Stimulated activated CD4-positive, alpha-beta T cell treated with anti-CD3 and anti-CD28 coated beads, TNF-alpha, amount 100 ng/mL, for 4 hours (primary cell): ENCODE data around the gene U2SURP.
"Not testable (repeated sequence)": the region's sequence is repeated elsewhere in the genome, so short reads cannot be mapped to it uniquely, and the experiment has no call there.

Experiments used
- DNase-seq, 3 experiments: peaks; one replicate each; pipeline ENCODE4 v3.0.0-alpha.2; 2020; ENCODE audit warnings: low read depth in 3 of 3

Gene U2SURP

GRCh38 chr3:142976621-142977398 lies 24.6 kb upstream of the U2SURP start:
- DNase-seq, result no peak

- DNase-seq, result no peak
Observed at GRCh38 chr3:142977399-142977728, 24.0 kb upstream of the U2SURP start.

GRCh38 chr3:142981108-142981507 lies 20.3 kb upstream of the U2SURP start:
- DNase-seq, result no peak

DNA sequence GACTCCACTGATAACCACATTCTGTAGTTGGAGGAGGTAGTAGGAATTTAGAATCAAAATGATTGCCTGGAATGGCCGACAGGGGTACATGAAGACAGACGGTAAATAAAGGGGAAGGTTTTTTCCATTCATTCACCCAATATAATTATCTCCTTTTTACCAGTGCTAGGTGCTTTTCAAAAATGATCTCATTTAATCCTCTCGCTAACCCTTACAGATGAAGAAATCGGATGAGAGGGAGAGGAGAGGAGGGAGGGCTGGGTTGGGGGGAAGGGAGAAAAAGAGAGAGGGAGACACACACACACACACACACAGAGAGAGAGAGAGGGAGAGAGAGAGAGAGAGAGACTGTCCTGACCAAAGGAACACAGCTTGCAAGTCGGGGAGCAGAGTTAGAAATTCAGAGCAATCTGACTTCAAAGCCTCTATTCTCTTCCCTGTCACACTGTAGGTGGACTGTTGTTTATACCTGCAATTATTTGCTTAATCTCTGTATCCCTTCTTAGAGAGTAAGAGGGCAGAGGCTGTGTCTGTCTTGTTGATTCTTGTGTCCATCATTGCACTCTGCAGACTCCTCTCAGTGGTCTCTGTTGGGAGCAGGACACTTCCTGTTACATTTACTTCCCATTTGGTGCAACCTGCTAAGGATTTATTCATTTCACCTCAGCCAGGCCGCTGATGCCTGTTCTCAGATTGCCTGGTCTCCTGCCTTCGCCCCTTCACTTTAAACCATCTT lies 19.2 kb upstream of the U2SURP start:
- no peak for DNase-seq

GRCh38 chr3:142983318-142983717 lies 18.1 kb upstream of the U2SURP start:
- DNase-seq, result no peak

DNA sequence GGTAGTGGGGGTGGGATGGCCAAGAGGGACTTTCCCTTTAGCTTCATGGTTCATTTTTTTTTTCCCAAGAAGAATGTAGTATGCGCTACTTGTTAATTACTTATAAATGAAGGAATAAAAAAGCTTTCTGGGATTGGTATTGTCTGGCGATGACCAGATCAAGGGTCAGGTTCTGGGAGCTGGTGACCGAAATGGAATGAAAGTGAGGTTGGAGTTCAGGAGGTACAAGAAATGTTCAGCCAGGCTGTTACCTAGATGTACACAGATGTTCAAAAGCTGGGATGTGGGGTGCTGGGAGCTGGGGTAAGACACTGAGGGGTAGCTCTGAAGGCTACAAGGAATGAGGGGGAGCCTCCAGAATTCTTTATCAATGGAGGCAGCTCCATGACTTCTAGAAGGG lies 17.1 kb upstream of the U2SURP start:
- DNase-seq, result no peak

DNA sequence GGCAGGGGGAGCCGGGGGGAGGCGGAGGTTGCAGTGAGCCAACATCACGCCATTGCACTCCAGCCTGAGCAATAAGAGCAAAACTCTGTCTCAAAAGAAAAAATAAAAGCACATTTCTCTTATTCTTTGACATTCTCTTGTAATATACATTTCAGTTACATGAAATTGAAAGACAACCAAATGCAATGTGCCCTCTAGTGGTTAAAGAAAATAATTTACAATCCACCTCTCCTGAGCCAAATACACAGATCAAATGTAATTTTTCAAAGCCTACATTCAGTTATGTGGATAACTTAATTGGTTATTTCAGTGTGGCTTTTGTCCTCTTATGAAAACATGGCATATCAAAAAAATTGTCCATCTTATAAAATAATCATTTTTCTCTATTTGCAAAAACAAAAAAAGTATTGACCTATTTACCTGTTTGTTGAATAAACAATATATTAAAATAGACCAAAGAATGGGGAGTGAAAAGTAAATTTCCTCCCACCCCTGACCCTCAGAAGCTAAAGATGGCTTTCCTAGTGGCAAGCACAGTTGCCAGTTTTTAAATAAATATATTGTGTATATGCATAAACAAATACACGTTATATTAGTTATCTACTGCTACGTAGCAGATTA lies 14.2 kb upstream of the U2SURP start:
- DNase-seq, result no peak

GRCh38 chr3:142987707-142988106 lies 13.7 kb upstream of the U2SURP start:
- no peak for DNase-seq

GRCh38 chr3:142988221-142988620 lies 13.1 kb upstream of the U2SURP start:
- DNase-seq, result not testable (repeated sequence)

- not testable (repeated sequence) for DNase-seq
Observed at GRCh38 chr3:142988826-142989225, 12.5 kb upstream of the U2SURP start.

DNA sequence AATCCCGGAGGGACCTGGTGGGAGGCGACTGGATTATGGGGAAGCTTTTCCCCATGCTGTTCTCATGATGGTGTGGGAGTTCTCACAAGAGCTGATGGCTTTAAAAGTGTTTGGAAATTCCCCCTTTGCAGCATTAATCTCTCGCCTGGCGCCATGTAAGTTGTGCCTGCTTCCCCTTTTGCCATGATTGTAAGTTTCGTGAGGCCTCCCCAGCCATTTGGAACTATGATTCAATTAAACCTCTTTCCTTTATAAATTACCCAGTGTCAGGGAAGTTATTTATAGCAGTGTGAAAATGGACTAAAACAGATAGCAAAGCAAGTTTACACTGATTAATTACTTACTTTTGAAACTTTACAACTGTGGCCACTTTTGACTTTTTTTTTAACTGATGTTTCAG lies 10.6 kb upstream of the U2SURP start:
- no peak for DNase-seq

DNA sequence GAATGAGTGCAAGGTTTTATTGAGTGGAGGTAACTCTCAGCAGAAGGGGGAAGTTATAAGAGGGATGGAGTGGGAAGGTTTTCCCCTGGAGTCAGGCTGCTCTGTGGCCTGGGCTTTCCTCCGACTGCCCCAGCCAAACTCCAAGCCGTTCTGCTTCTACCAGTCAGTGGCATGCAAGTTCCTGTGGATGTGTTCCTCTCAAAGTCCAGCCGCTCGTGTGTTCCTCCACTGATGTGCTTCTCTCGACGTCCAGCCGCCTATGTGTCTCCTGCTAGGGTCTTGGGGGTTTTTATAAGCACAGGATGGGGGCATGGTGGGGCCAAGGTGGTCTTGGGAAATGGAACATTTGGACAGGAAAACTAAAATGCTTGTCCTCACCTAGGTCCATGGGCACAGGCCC lies 9.0 kb upstream of the U2SURP start:
- DNase-seq, result no peak

DNA sequence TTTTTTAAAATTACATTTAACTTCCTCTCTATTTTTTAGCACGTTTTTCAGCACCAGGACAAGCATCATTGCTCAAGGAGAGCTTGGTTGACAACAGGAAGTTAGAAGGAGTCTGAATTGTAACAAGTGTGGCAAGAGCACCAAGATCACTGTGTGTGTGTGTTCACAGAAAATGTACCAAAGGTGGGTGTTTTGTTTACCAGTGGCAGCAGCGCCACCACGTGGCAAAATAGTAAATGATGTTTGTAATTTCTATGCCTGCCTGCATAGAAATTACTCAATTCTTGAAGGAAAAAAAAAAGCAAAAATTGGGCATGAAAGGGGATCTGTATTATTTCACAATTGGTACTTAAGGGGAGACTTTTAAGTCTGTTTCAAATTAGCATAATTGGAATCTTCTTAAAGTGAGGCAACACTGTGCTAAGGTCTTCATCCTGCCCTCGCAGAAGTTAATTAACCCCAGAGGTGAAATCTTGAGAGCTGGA lies 7.4 kb upstream of the U2SURP start:
- DNase-seq, result peak; percentile 13 to 28 (median 26)

- no peak for DNase-seq
Observed at GRCh38 chr3:142997330-142997729, 4.0 kb upstream of the U2SURP start.

DNA sequence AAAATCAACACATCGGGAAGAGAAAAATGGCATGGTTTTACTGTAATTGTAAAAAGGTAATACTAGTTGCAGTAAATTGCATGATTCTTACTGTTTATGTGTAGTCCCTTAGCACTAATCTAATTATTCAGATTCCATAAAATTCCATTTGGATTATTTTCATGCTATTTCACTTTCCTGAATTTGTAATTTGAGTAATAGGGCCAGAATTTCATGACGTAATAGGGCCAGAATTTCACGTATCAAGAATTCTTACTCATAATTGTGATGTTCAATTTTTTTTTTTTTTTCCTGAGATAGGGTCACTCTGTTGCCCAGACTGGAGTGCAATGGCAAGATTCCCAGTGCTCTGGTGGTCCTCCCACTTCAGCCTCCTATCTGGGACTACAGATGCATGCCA lies 2.9 kb upstream of the U2SURP start:
- DNase-seq, result no peak

- DNase-seq, result no peak
Observed at GRCh38 chr3:142999881-143000280, 1.5 kb upstream of the U2SURP start.

- DNase-seq, result no peak
Observed at GRCh38 chr3:143000528-143000927, 842 bp upstream of the U2SURP start.

DNA sequence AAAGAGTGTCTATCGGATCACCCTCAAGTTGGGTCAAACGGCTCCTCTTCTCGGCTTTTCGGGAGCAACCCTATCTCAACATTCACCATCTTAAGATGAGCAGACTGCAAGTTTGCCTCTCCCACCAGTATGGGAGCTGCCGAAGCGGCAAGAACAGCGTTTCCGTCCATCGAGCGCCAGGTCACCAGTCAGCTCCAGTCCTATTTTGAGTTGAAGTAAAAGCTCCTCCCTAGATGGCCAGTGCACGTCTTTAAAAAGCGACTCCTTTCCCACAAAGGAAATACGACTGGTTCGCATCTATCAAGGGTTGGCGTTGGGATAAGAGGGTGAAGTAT lies 369 bp upstream of the U2SURP start:
- DNase-seq, result no peak

GRCh38 chr3:143002083-143002712 lies 828 bp downstream of the U2SURP start:
- DNase-seq, result no peak

DNA sequence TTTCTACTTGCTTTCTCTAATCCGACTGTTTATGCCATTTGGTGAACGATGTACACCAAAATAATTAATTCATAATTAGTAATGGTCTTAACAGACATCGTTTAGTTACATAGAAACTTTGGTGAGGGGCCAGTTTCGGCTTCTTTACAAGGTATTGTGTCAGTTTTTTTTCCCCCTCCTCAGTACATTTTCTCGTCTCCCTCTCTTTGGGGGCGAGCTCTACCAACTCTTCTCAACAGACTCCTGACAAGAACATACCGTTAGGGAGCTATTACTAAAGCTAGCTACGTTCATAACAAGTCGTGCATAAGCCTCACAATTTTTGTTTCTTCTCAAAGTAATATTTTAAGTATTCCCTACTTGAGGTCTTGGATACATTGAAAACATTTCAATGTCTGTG lies 1.4 kb downstream of the U2SURP start:
- DNase-seq, result no peak

DNA sequence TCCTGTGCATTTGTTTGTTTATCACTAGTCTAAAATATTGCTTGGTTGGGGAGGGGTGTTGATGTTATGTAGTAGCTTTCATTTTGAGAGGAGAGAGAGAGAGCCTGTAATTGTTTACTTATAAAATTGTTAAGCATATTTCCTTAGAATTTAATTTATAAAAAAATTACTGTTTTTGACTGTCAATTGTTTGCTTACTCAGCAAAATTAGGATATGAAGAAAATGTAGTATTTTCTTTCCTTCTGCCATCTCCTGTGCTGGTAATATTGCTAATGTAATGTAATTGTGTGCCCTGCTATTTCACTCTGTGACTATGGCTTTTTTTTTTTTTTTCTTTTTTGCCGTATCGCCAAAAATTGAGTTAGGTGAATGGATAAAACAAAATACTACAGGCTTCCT lies 3.5 kb downstream of the U2SURP start:
- no peak for DNase-seq

- DNase-seq, result no peak
Observed at GRCh38 chr3:143010024-143010423, 8.7 kb downstream of the U2SURP start.

DNA sequence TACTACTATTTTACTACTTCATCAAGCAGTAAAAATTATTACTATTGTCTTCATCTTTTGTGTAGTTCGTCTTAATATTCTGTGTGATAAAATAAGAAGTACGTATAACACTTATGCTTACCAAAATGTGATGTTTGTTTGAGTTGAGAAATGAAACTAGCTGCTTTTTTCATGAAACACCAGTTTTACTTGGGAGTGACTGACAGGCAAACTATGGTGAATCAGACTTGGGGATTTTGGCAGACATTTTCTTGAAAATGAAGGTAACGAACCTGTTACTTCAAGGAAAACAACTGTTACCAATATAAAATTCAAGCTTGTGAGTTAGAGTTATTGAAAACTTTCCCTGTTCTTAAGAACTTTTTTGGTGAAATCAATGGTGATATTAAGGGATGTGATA lies 10.3 kb downstream of the U2SURP start:
- DNase-seq, result no peak
